HEK293 (cell line): ENCODE results near the gene RPS21.

ENCODE experiments used
- CTCF ChIA-PET: fragments of 350-600 bp; formaldehyde crosslinking; extraction: SDS; loops from one replicate; lab custom pipeline; 2021; ENCODE audit warnings: antibody characterized with exemption; lab: Yijun Ruan, JAX
- POLR2A ChIA-PET: fragments of 300-600 bp; formaldehyde crosslinking; extraction: SDS; loops from one replicate; lab custom pipeline; 2020; ENCODE audit warnings: antibody characterized with exemption, inconsistent platforms; lab: Yijun Ruan, JAX
- H3K27ac ChIP-seq: fragments of 200-500 bp; sonication (Bioruptor generic); 2 replicates; pipeline ENCODE4 v1.5.1; 2014; ENCODE audit warnings: low read depth, low read length, control low read depth, inconsistent platforms; ENCODE audit errors: extremely low read depth
- H3K36me3 ChIP-seq, 2 experiments: fragments of 200-500 bp in 1 of 2; sonication (Bioruptor generic) in 1 of 2; 1 replicate in 1 of 2; 2 replicates in 1 of 2; pipeline ENCODE4 v1.5.1; 2014 to 2017; ENCODE audit warnings: inconsistent platforms in 2 of 2, low read length in 2 of 2; ENCODE audit not compliant: control insufficient read depth in 2 of 2, insufficient read depth in 1 of 2
- H3K4me1 ChIP-seq: fragments of 200-500 bp; sonication (Bioruptor generic); 2 replicates; pipeline ENCODE4 v1.5.1; 2014; ENCODE audit warnings: mild to moderate bottlenecking, low read length, inconsistent platforms; ENCODE audit not compliant: control insufficient read depth, insufficient read depth
- H3K4me3 ChIP-seq: 2 replicates; pipeline ENCODE4 v1.5.1; 2011; ENCODE audit warnings: low read depth, mild to moderate bottlenecking, control low read depth, low read length, moderate library complexity
- H3K9me3 ChIP-seq: fragments of 200-500 bp; sonication (Bioruptor generic); 2 replicates; pipeline ENCODE4 v1.5.1; 2014; ENCODE audit warnings: low read depth, low read length, inconsistent platforms; ENCODE audit not compliant: control insufficient read depth, insufficient read depth
- CTCF ChIP-seq: fragments of 450-650 bp; formaldehyde crosslinking; IDR thresholded peaks from 2 replicates; pipeline ENCODE4 v1.5.1; 2016; ENCODE audit warnings: missing biosample characterization, missing genetic modification characterization
- EGR2 ChIP-seq: fragments of 450-650 bp; formaldehyde crosslinking; IDR thresholded peaks from 2 replicates; pipeline ENCODE4 v1.5.1; 2016; ENCODE audit warnings: low read depth, missing biosample characterization, missing genetic modification characterization
- GFI1B ChIP-seq: fragments of 450-650 bp; formaldehyde crosslinking; IDR thresholded peaks from 2 replicates; pipeline ENCODE4 v1.5.1; 2016; ENCODE audit warnings: missing biosample characterization, missing genetic modification characterization
- INSM2 ChIP-seq: fragments of 450-650 bp; formaldehyde crosslinking; IDR thresholded peaks from 2 replicates; pipeline ENCODE4 v1.5.1; 2016; ENCODE audit warnings: missing biosample characterization, missing genetic modification characterization
- KLF1 ChIP-seq: fragments of 450-650 bp; formaldehyde crosslinking; IDR thresholded peaks from 2 replicates; pipeline ENCODE4 v1.5.1; 2016; ENCODE audit warnings: missing biosample characterization, missing genetic modification characterization
- KLF16 ChIP-seq: fragments of 450-650 bp; formaldehyde crosslinking; IDR thresholded peaks from 2 replicates; pipeline ENCODE4 v1.5.1; 2017; ENCODE audit warnings: missing biosample characterization, missing genetic modification characterization
- OSR2 ChIP-seq: fragments of 450-650 bp; formaldehyde crosslinking; IDR thresholded peaks from 2 replicates; pipeline ENCODE4 v1.5.1; 2016; ENCODE audit warnings: missing biosample characterization, missing genetic modification characterization
- PRDM1 ChIP-seq: fragments of 450-650 bp; formaldehyde crosslinking; IDR thresholded peaks from 2 replicates; pipeline ENCODE4; 2016; ENCODE audit warnings: missing biosample characterization, missing genetic modification characterization
- SCRT2 ChIP-seq: fragments of 450-650 bp; formaldehyde crosslinking; IDR thresholded peaks from 2 replicates; pipeline ENCODE4 v1.5.1; 2016; ENCODE audit warnings: missing biosample characterization, missing genetic modification characterization
- ZBTB26 ChIP-seq: fragments of 450-650 bp; formaldehyde crosslinking; optimal IDR thresholded peaks from 2 replicates; pipeline ENCODE3; 2016; ENCODE audit warnings: missing biosample characterization, mild to moderate bottlenecking, missing genetic modification characterization
- ZFP69B ChIP-seq: fragments of 450-650 bp; formaldehyde crosslinking; IDR thresholded peaks from 2 replicates; pipeline ENCODE4 v1.5.1; 2016; ENCODE audit warnings: missing biosample characterization, missing genetic modification characterization
- ZNF112 ChIP-seq: fragments of 450-650 bp; formaldehyde crosslinking; IDR thresholded peaks from 2 replicates; pipeline ENCODE4 v1.5.0; 2017; ENCODE audit warnings: missing biosample characterization, missing genetic modification characterization
- ZNF175 ChIP-seq: fragments of 450-650 bp; formaldehyde crosslinking; IDR thresholded peaks from 2 replicates; pipeline ENCODE4 v1.5.1; 2016; ENCODE audit warnings: missing biosample characterization, missing genetic modification characterization
- ZNF223 ChIP-seq: fragments of 450-650 bp; formaldehyde crosslinking; IDR thresholded peaks from 2 replicates; pipeline ENCODE4 v1.5.1; 2016; ENCODE audit warnings: missing biosample characterization, missing genetic modification characterization
- ZNF292 ChIP-seq: fragments of 450-650 bp; formaldehyde crosslinking; IDR thresholded peaks from 2 replicates; pipeline ENCODE4 v1.5.1; 2016; ENCODE audit warnings: low read depth, missing biosample characterization, missing genetic modification characterization, borderline replicate concordance
- ZNF391 ChIP-seq: fragments of 450-650 bp; formaldehyde crosslinking; IDR thresholded peaks from 2 replicates; pipeline ENCODE4 v1.5.1; 2016; ENCODE audit warnings: low read depth, missing biosample characterization, missing genetic modification characterization, borderline replicate concordance
- ZNF394 ChIP-seq: fragments of 450-650 bp; formaldehyde crosslinking; IDR thresholded peaks from 2 replicates; pipeline ENCODE4 v1.5.1; 2016; ENCODE audit warnings: missing biosample characterization, missing genetic modification characterization, mild to moderate bottlenecking, moderate library complexity, borderline replicate concordance
- ZNF426 ChIP-seq: fragments of 450-650 bp; formaldehyde crosslinking; IDR thresholded peaks from 2 replicates; pipeline ENCODE4 v1.5.1; 2017; ENCODE audit warnings: missing biosample characterization, missing genetic modification characterization, mild to moderate bottlenecking, inconsistent platforms, moderate library complexity
- ZNF529 ChIP-seq: fragments of 450-650 bp; formaldehyde crosslinking; IDR thresholded peaks from 2 replicates; pipeline ENCODE4 v1.5.1; 2017; ENCODE audit warnings: missing genetic modification characterization, missing biosample characterization; ENCODE audit not compliant: insufficient replicate concordance
- ZNF555 ChIP-seq: fragments of 450-650 bp; formaldehyde crosslinking; conservative IDR thresholded peaks from 2 replicates; pipeline ENCODE4 v1.5.1; 2017; ENCODE audit warnings: missing biosample characterization, mild to moderate bottlenecking, missing genetic modification characterization, inconsistent platforms
- ZNF561 ChIP-seq: fragments of 450-650 bp; IDR thresholded peaks from 2 replicates; pipeline ENCODE4 v1.5.1; 2018; ENCODE audit warnings: missing biosample characterization, missing genetic modification characterization, borderline replicate concordance
- ZNF639 ChIP-seq: fragments of 450-650 bp; formaldehyde crosslinking; IDR thresholded peaks from 2 replicates; pipeline ENCODE4 v1.5.1; 2016; ENCODE audit warnings: missing biosample characterization, missing genetic modification characterization
- ZNF768 ChIP-seq: fragments of 450-650 bp; formaldehyde crosslinking; IDR thresholded peaks from 2 replicates; pipeline ENCODE4 v1.5.1; 2018; ENCODE audit warnings: missing biosample characterization, mild to moderate bottlenecking, missing genetic modification characterization
- ZSCAN18 ChIP-seq: fragments of 450-650 bp; formaldehyde crosslinking; IDR thresholded peaks from 2 replicates; pipeline ENCODE4 v1.5.1; 2016; ENCODE audit warnings: missing biosample characterization, missing genetic modification characterization

RPS21 gene

GRCh38 chr20:62342910-62343309 lies 44.0 kb upstream of the RPS21 start:
- POLR2A ChIA-PET: no interaction called here
- H3K4me1 ChIP-seq: no peaks in the 10 kb centered on the region
- peaks cover 5 to 65% of the 10 kb centered on the region in 2 experiments; a peak in 2 of 3 replicates for H3K36me3 ChIP-seq
- no peak for TF ChIP-seq KLF1 (tag by site-specific recombination)
- TF ChIP-seq SCRT2 (tag by site-specific recombination): 0 out of 2 replicates have a peak, but pooled peaks have one; percentile 31
- TF ChIP-seq ZNF768: no peak
- peak; percentile 42; the same call in 1 of the 2 replicates for TF ChIP-seq OSR2 (tag by site-specific recombination)
- 0 out of 2 replicates have a peak, but pooled peaks have one; percentile 24 for TF ChIP-seq ZNF561
- CTCF ChIA-PET: interaction anchor here (0.6 kb wide), 2 partner anchors 40 to 1407 kb away, joined by 3 read pairs; no protein-coding TSS in a partner anchor
- H3K27ac ChIP-seq: no peak overlapping the region
- H3K9me3 ChIP-seq: no peaks in the 10 kb centered on the region
- H3K4me3 ChIP-seq: no peak overlapping the region

GRCh38 chr20:62344092-62344491 lies 42.8 kb upstream of the RPS21 start:
- H3K36me3 ChIP-seq: peaks cover 5 to 59% of the 10 kb centered on the region in 2 experiments; a peak in 2 of 3 replicates
- ChIA-PET POLR2A (interaction anchor here (0.6 kb wide), 2 partner anchors 13 to 33 kb away, joined by 4 read pairs; no protein-coding TSS in a partner anchor), CTCF (no interaction called here)
- H3K9me3 ChIP-seq: no peaks in the 10 kb centered on the region
- H3K4me3 ChIP-seq: no peak overlapping the region
- no peaks in the 10 kb centered on the region for H3K4me1 ChIP-seq
- TF ChIP-seq ZNF529 (tag by site-specific recombination) (no peak), ZNF426 (tag by site-specific recombination) (no peak), ZNF394 (tag by site-specific recombination) (no peak), CTCF (tag by site-specific recombination) (no peak), ZNF555 (tag by site-specific recombination) (no peak), PRDM1 (tag by site-specific recombination) (no peak), ZNF639 (tag by site-specific recombination) (no peak), ZNF292 (tag by site-specific recombination) (no peak), ZFP69B (no peak), ZNF112 (tag by site-specific recombination) (no peak), ZNF391 (tag by site-specific recombination) (no peak), ZNF175 (tag by site-specific recombination) (no peak), EGR2 (no peak), ZBTB26 (tag by site-specific recombination) (no peak), ZNF223 (tag by site-specific recombination) (no peak), INSM2 (tag by site-specific recombination) (no peak), ZSCAN18 (tag by site-specific recombination) (no peak), GFI1B (tag by site-specific recombination) (no peak), KLF16 (tag by site-specific recombination) (no peak)
- no peak overlapping the region for H3K27ac ChIP-seq
